KBM-7 (cell line): Measurements from ENCODE around the gene RRP15.

Experiments used
- DNase-seq: peaks from one replicate; pipeline ENCODE4 v3.0.0-alpha.2; 2015
- in situ Hi-C: fragments of 300-500 bp; cut with MboI; formaldehyde crosslinking; loops from 2 replicates; pipeline ENCODE4 v1.14.3; 2020; ENCODE audit warnings: low sequenced_read_pairs, low pct_unique_long_range_greater_than_20kb, mixed read lengths

The RRP15 gene

GRCh38 chr1:218328769-218329168, 43.7 kb downstream of the RRP15 start:
- in situ Hi-C loops, result no loop called here
- no peak for DNase-seq

GRCh38 chr1:218330043-218330623, 45.0 kb downstream of the RRP15 start:
- in situ Hi-C loops, result no loop called here
- peak; percentile 46 for DNase-seq

GRCh38 chr1:218332416-218332815, 47.3 kb downstream of the RRP15 start:
- in situ Hi-C loops, result no loop called here
- DNase-seq, result no peak

- DNase-seq, result no peak
- in situ Hi-C loops, result no loop called here
These were observed 51.2 kb downstream of the RRP15 start for GRCh38 chr1:218336328-218336727.

GRCh38 chr1:218339267-218339831, 54.3 kb downstream of the RRP15 start:
- in situ Hi-C loops, result no loop called here
- DNase-seq, result peak; percentile 28

GRCh38 chr1:218341325-218341724, 56.2 kb downstream of the RRP15 start:
- in situ Hi-C loops, result no loop called here

GRCh38 chr1:218342091-218342490, 57.0 kb downstream of the RRP15 start:
- in situ Hi-C loops, result no loop called here
- no peak for DNase-seq

More at GRCh38 chr1:218341325-218341724, 56.2 kb downstream of the RRP15 start:
- DNase-seq, result no peak

GRCh38 chr1:218344814-218345672, 60.0 kb downstream of the RRP15 start, which contains the start of gene TGFB2:
TSS of gene TGFB2 (plus strand) at chr1:218345336. CDS start at chr1:218346702, 1,366 bp downstream.
- in situ Hi-C loops, result no loop called here
- peak; percentile 61 for DNase-seq

GRCh38 chr1:218345673-218346390, 60.7 kb downstream of the RRP15 start:
- peak; percentile 56 for DNase-seq
- in situ Hi-C loops, result no loop called here

GRCh38 chr1:218346391-218347204, 61.5 kb downstream of the RRP15 start:
- in situ Hi-C loops, result no loop called here
- peak; percentile 39 for DNase-seq

- in situ Hi-C loops, result no loop called here
- DNase-seq, result peak; percentile 14
These were observed 62.2 kb downstream of the RRP15 start for GRCh38 chr1:218347336-218347722.

GRCh38 chr1:218347723-218348627, 62.9 kb downstream of the RRP15 start:
- in situ Hi-C loops, result no loop called here
- DNase-seq, result peak; percentile 9

GRCh38 chr1:218348628-218349071, 63.6 kb downstream of the RRP15 start:
- in situ Hi-C loops, result no loop called here
- no peak for DNase-seq

- in situ Hi-C loops, result no loop called here
- DNase-seq, result no peak
These were observed 64.4 kb downstream of the RRP15 start for GRCh38 chr1:218349348-218350034.

GRCh38 chr1:218350035-218350525, 65.0 kb downstream of the RRP15 start:
- in situ Hi-C loops, result no loop called here
- no peak for DNase-seq

GRCh38 chr1:218350801-218351266, 65.7 kb downstream of the RRP15 start:
- no peak for DNase-seq
- in situ Hi-C loops, result no loop called here
